GM21737 (cell line): Measurements from ENCODE around the gene UTP25.
"Not testable (repeated sequence)": the region's sequence is repeated elsewhere in the genome, so short reads cannot be mapped to it uniquely, and the experiment has no call there.

Experiments
- ATAC-seq: cut with Tn5 transposase; IDR thresholded peaks from one replicate; pipeline ENCODE4 v1.9.1; 2021; ENCODE audit warnings: mild to moderate bottlenecking, moderate library complexity; ENCODE audit not compliant: unreplicated experiment

Gene UTP25

DNA sequence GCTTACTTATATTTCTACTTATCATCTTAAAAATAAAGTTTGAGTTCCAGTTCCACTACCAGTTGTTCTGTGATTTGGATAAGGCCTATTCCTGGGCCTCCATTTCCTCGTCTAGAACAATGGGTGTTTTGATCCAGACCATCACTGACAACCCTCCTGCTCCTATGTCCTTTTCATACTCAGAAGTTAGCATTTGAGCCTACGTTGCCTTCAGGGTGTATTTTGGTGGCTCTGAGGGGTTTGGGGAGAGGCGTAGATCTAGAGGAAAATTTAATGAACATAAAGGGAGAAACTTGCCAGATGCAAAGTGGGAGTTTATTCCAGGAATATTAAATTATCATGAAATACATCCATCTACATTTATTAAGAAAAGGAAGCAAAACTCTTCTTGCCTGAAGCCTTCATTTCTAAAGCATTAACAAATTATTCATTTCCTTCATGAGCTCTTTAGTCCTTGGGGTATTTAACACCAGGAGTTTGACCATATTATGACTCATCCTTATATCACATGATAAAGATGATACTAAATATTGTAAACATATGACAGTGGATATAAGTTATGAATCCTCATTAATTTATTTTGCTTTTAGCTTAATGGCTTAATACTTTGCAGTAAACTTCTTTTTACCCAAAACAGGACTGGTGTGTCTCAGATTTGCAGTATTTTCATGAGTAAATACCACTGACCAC is 63.0 kb downstream of the UTP25 start:
- ATAC-seq = no peak

DNA sequence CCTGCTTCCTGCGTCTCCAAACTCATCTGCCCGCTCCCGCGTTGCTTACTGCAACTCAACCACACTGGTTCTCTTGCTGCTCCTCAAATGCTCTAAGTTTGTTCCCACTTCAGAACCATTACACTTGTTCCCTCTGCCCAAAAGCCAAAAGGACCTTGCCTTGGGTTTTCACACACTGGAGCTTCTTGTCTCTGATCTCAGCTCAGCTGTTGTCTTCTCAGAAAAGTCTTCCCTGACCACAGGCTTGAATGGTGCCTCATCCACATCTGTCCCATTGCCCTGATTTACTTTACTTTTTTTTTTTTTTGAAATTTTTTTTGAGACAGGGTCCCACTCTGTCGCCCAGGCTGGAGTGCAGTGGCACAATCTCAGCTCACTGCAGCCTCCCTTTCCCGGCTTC is 66.0 kb downstream of the UTP25 start:
- ATAC-seq = no peak

DNA sequence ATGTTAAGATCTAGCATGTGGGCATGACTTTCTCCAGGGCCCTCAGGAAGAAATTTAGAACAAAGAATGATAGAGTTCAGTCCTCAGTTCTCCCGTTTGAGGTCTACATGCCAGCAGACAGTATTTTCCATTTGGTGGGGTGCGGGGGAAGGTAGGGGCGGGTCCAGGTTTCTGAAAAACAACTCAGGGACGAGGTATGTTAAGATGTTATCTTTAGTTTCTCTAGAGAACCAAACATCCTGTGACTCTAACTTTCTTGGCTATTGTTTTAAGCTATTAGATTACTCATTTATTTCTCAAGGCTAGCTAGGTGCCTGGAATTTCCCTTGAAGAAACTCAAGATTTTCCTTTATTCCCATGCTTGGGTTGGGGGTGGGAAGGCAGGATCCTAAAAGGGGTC is 67.9 kb downstream of the UTP25 start:
- no peak for ATAC-seq

- ATAC-seq = no peak
These were observed 68.6 kb downstream of the UTP25 start for GRCh38 chr1:209896346-209896745.

DNA sequence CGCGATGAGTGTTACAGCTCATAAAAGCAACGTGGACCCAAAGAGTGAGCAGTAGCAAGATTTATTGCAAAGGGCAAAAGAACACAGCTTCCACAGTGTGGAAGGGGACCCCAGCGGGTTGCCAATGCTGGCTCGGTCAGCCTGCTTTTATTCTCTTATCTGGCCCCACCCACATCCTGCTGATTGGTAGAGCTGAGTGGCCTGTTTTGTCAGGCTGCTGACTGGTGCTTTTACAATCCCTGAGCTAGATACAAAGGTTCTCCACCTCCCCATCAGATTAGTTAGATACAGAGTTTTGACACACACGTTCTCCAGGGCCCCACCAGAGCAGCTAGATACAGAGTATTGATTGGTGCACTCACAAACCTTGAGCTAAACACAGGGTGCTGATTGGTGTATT is 70.5 kb downstream of the UTP25 start:
- not testable (repeated sequence) for ATAC-seq

DNA sequence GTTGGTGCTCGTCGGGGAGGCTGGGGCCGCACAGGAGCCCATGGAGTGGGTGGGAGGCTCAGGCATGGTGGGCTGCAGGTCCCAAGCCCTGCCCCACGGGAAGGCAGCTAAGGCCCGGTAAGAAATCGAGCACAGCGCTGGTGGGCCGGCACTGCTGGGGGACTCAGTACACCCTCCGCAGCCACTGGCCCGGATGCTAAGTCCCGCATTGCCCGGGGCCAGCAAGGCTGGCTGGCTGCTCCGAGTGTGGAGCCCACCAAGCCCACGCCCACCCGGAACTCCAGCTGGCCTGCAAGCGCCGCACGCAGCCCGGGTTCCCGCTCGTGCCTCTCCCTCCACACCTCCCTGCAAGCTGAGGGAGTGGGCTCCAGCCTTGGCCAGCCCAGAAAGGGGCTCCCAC is 71.1 kb downstream of the UTP25 start:
- not testable (repeated sequence) for ATAC-seq

DNA sequence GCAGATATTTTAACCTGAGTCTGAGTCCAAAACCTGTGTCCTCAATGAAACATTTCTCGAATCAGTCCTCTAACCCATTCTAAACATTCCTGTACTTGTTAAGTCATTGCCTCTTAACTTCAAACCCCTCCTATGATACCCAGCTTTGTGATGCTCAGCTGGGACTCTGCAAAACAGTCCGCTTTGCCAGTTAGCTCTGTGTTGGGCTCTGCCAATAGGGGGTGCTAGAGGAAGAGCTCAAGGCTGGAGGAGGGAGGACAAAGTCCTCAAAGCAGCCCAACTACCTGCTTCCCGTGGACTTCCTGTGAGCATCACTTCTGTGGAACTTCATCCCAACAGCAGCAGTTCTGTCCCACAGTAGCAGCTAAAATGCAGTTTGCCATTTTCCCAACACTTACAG is 72.2 kb downstream of the UTP25 start:
- no peak for ATAC-seq

DNA sequence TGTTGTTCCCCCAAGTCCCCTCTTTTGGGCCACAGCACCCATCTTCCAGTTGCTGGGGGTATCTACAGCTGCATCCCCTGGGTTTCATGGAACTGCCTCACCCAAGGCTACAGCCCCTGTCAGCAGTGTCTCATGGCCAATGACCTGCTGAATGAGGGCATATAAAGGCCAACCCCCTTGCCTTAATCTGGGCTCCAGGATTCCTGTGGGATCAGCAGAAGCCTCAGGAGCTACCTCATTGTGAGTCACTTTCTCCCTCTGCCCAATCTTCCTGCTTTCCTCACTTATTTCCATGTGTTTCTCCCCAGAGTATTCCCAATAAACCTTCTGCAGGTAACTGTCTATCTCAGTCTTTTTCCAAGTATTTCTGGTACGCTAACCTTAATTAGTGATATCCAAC is 73.0 kb downstream of the UTP25 start:
- ATAC-seq = no peak

- ATAC-seq = no peak
These were observed 73.4 kb downstream of the UTP25 start for GRCh38 chr1:209901211-209901610.

- not testable (repeated sequence) for ATAC-seq
These were observed 77.0 kb downstream of the UTP25 start for GRCh38 chr1:209904774-209905173.
